ENCODE results near the gene CDC42BPA. TPM values are rescaled to one million over a fixed set of nuclear protein-coding genes. Genes with fewer than 3 reads are reported as not detected.

CDC42BPA gene
- polyA plus RNA-seq, 1 donor, result 24.3 TPM

GRCh38 chr1:226954777-226955176, 363.5 kb downstream of the CDC42BPA start:
- Histone ChIP-seq H3K4me1 (ENCODE audit: control insufficient read depth, insufficient read depth, low read length) (no peaks in the 10 kb centered on the region), H3K27me3 (ENCODE audit: control insufficient read depth, insufficient read depth, low read length) (no peaks in the 10 kb centered on the region), H3K4me3 (ENCODE audit: low read length) (no peak overlapping the region), H3K27ac (ENCODE audit: low read length) (no peak overlapping the region), H3K36me3 (ENCODE audit: control insufficient read depth, insufficient read depth, low read length) (no peaks in the 10 kb centered on the region), H3K9me3 (ENCODE audit: control insufficient read depth, low read depth, low read length) (peaks cover 4% of the 10 kb centered on the region)
- WGBS (ENCODE audit: insufficient coverage, low lambda C conversion rate), result no CpG with 5 or more reads among the region's 4 CpGs
- DNase-seq, result no peak

- no peaks in the 10 kb centered on the region for H3K27me3 ChIP-seq (ENCODE audit: control insufficient read depth, insufficient read depth, low read length)
- no peak for DNase-seq
- H3K36me3 ChIP-seq (ENCODE audit: control insufficient read depth, insufficient read depth, low read length), result peaks cover under 1% of the 10 kb centered on the region
- no CpG with 5 or more reads among the region's 6 CpGs for WGBS (ENCODE audit: insufficient coverage, low lambda C conversion rate)
- no peaks in the 10 kb centered on the region for H3K4me1 ChIP-seq (ENCODE audit: control insufficient read depth, insufficient read depth, low read length)
- H3K9me3 ChIP-seq (ENCODE audit: control insufficient read depth, low read depth, low read length), result peaks cover 4% of the 10 kb centered on the region
- no peak overlapping the region for H3K4me3 ChIP-seq (ENCODE audit: low read length)
- H3K27ac ChIP-seq (ENCODE audit: low read length), result no peak overlapping the region
Measured at GRCh38 chr1:226954337-226954736, 364.0 kb downstream of the CDC42BPA start.

GRCh38 chr1:226953175-226953800, 365.0 kb downstream of the CDC42BPA start:
- H3K9me3 ChIP-seq (ENCODE audit: control insufficient read depth, low read depth, low read length), result peaks cover 2% of the 10 kb centered on the region
- no peaks in the 10 kb centered on the region for H3K27me3 ChIP-seq (ENCODE audit: control insufficient read depth, insufficient read depth, low read length)
- no peak overlapping the region for H3K4me3 ChIP-seq (ENCODE audit: low read length)
- H3K27ac ChIP-seq (ENCODE audit: low read length), result no peak overlapping the region
- no peaks in the 10 kb centered on the region for H3K4me1 ChIP-seq (ENCODE audit: control insufficient read depth, insufficient read depth, low read length)
- DNase-seq, result no peak
- H3K36me3 ChIP-seq (ENCODE audit: control insufficient read depth, insufficient read depth, low read length), result peaks cover 3% of the 10 kb centered on the region
- WGBS (ENCODE audit: insufficient coverage, low lambda C conversion rate), result no CpG with 5 or more reads among the region's 11 CpGs

GRCh38 chr1:226952118-226952441, 366.2 kb downstream of the CDC42BPA start:
- Histone ChIP-seq H3K27ac (ENCODE audit: low read length) (no peak overlapping the region), H3K36me3 (ENCODE audit: control insufficient read depth, insufficient read depth, low read length) (peaks cover 3% of the 10 kb centered on the region), H3K4me1 (ENCODE audit: control insufficient read depth, insufficient read depth, low read length) (no peaks in the 10 kb centered on the region), H3K4me3 (ENCODE audit: low read length) (no peak overlapping the region), H3K9me3 (ENCODE audit: control insufficient read depth, low read depth, low read length) (no peaks in the 10 kb centered on the region), H3K27me3 (ENCODE audit: control insufficient read depth, insufficient read depth, low read length) (no peaks in the 10 kb centered on the region)
- no CpG with 5 or more reads among the region's 3 CpGs for WGBS (ENCODE audit: insufficient coverage, low lambda C conversion rate)
- DNase-seq, result no peak

GRCh38 chr1:226951286-226952117, 366.8 kb downstream of the CDC42BPA start:
- 90% methylated on average over 2 of the region's 12 CpGs for WGBS (ENCODE audit: insufficient coverage, low lambda C conversion rate)
- Histone ChIP-seq H3K36me3 (ENCODE audit: control insufficient read depth, insufficient read depth, low read length) (peaks cover 3% of the 10 kb centered on the region), H3K4me3 (ENCODE audit: low read length) (no peak overlapping the region), H3K27me3 (ENCODE audit: control insufficient read depth, insufficient read depth, low read length) (no peaks in the 10 kb centered on the region), H3K9me3 (ENCODE audit: control insufficient read depth, low read depth, low read length) (no peaks in the 10 kb centered on the region), H3K4me1 (ENCODE audit: control insufficient read depth, insufficient read depth, low read length) (peaks cover under 1% of the 10 kb centered on the region), H3K27ac (ENCODE audit: low read length) (no peak overlapping the region)
- no peak for DNase-seq

- Histone ChIP-seq H3K27me3 (ENCODE audit: control insufficient read depth, insufficient read depth, low read length) (no peaks in the 10 kb centered on the region), H3K9me3 (ENCODE audit: control insufficient read depth, low read depth, low read length) (no peaks in the 10 kb centered on the region), H3K27ac (ENCODE audit: low read length) (no peak overlapping the region), H3K4me1 (ENCODE audit: control insufficient read depth, insufficient read depth, low read length) (peaks cover 6% of the 10 kb centered on the region), H3K4me3 (ENCODE audit: low read length) (no peak overlapping the region), H3K36me3 (ENCODE audit: control insufficient read depth, insufficient read depth, low read length) (peaks cover 3% of the 10 kb centered on the region)
- no CpG with 5 or more reads among the region's 6 CpGs for WGBS (ENCODE audit: insufficient coverage, low lambda C conversion rate)
- no peak for DNase-seq
Measured at GRCh38 chr1:226950871-226951270, 367.4 kb downstream of the CDC42BPA start.

- Histone ChIP-seq H3K27ac (ENCODE audit: low read length) (no peak overlapping the region), H3K9me3 (ENCODE audit: control insufficient read depth, low read depth, low read length) (no peaks in the 10 kb centered on the region), H3K4me1 (ENCODE audit: control insufficient read depth, insufficient read depth, low read length) (peaks cover 12% of the 10 kb centered on the region), H3K27me3 (ENCODE audit: control insufficient read depth, insufficient read depth, low read length) (no peaks in the 10 kb centered on the region), H3K36me3 (ENCODE audit: control insufficient read depth, insufficient read depth, low read length) (peaks cover 3% of the 10 kb centered on the region), H3K4me3 (ENCODE audit: low read length) (no peak overlapping the region)
- WGBS (ENCODE audit: insufficient coverage, low lambda C conversion rate), result no CpG with 5 or more reads among the region's 1 CpG
- no peak for DNase-seq
Measured at GRCh38 chr1:226950316-226950715, 368.0 kb downstream of the CDC42BPA start.

GRCh38 chr1:226949401-226949800, 368.9 kb downstream of the CDC42BPA start:
- WGBS (ENCODE audit: insufficient coverage, low lambda C conversion rate), result no CpG with 5 or more reads among the region's 3 CpGs
- Histone ChIP-seq H3K4me1 (ENCODE audit: control insufficient read depth, insufficient read depth, low read length) (peaks cover 21% of the 10 kb centered on the region), H3K27me3 (ENCODE audit: control insufficient read depth, insufficient read depth, low read length) (no peaks in the 10 kb centered on the region), H3K9me3 (ENCODE audit: control insufficient read depth, low read depth, low read length) (no peaks in the 10 kb centered on the region), H3K36me3 (ENCODE audit: control insufficient read depth, insufficient read depth, low read length) (peaks cover 3% of the 10 kb centered on the region), H3K4me3 (ENCODE audit: low read length) (no peak overlapping the region), H3K27ac (ENCODE audit: low read length) (no peak overlapping the region)
- DNase-seq, result no peak

GRCh38 chr1:226948996-226949395, 369.3 kb downstream of the CDC42BPA start:
- no peak for DNase-seq
- no CpG with 5 or more reads among the region's 15 CpGs for WGBS (ENCODE audit: insufficient coverage, low lambda C conversion rate)
- Histone ChIP-seq H3K36me3 (ENCODE audit: control insufficient read depth, insufficient read depth, low read length) (peaks cover 3% of the 10 kb centered on the region), H3K4me1 (ENCODE audit: control insufficient read depth, insufficient read depth, low read length) (peaks cover 25% of the 10 kb centered on the region), H3K9me3 (ENCODE audit: control insufficient read depth, low read depth, low read length) (no peaks in the 10 kb centered on the region), H3K4me3 (ENCODE audit: low read length) (no peak overlapping the region), H3K27me3 (ENCODE audit: control insufficient read depth, insufficient read depth, low read length) (no peaks in the 10 kb centered on the region), H3K27ac (ENCODE audit: low read length) (no peak overlapping the region)

- no CpG with 5 or more reads among the region's 6 CpGs for WGBS (ENCODE audit: insufficient coverage, low lambda C conversion rate)
- Histone ChIP-seq H3K27ac (ENCODE audit: low read length) (no peak overlapping the region), H3K4me3 (ENCODE audit: low read length) (no peak overlapping the region), H3K27me3 (ENCODE audit: control insufficient read depth, insufficient read depth, low read length) (no peaks in the 10 kb centered on the region), H3K9me3 (ENCODE audit: control insufficient read depth, low read depth, low read length) (no peaks in the 10 kb centered on the region), H3K4me1 (ENCODE audit: control insufficient read depth, insufficient read depth, low read length) (peaks cover 25% of the 10 kb centered on the region), H3K36me3 (ENCODE audit: control insufficient read depth, insufficient read depth, low read length) (peaks cover 3% of the 10 kb centered on the region)
- no peak for DNase-seq
Measured at GRCh38 chr1:226948480-226948879, 369.8 kb downstream of the CDC42BPA start.
